ENCODE data around the gene FAM20C.
"Not testable (repeated sequence)": the region's sequence is repeated elsewhere in the genome, so short reads cannot be mapped to it uniquely, and the experiment has no call there.

FAM20C gene

GRCh38 chr7:174716-175115 is 17.7 kb upstream of the FAM20C start:
- no peak for DNase-seq

GRCh38 chr7:175955-176354 is 16.4 kb upstream of the FAM20C start:
- no peak for DNase-seq

DNA sequence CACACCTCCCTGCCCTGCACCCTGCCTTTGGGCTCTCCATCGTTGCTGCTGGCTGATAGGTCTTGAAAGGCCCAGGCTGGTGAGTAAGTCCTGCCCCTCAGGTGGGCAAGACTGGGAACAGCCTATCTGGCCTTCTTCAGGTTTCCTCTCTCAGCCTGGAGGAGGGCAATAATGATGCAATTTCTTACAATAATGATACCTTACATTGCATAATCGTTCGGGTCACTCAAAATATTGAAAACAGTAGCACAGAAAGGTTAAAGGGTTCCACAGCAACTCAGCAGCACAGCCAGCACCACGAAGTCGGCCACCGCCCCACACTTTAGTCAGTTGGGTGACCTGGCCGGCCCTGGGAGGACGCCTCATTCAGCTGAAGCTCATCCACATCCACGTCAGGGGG is 16.0 kb upstream of the FAM20C start:
- DNase-seq = no peak

DNA sequence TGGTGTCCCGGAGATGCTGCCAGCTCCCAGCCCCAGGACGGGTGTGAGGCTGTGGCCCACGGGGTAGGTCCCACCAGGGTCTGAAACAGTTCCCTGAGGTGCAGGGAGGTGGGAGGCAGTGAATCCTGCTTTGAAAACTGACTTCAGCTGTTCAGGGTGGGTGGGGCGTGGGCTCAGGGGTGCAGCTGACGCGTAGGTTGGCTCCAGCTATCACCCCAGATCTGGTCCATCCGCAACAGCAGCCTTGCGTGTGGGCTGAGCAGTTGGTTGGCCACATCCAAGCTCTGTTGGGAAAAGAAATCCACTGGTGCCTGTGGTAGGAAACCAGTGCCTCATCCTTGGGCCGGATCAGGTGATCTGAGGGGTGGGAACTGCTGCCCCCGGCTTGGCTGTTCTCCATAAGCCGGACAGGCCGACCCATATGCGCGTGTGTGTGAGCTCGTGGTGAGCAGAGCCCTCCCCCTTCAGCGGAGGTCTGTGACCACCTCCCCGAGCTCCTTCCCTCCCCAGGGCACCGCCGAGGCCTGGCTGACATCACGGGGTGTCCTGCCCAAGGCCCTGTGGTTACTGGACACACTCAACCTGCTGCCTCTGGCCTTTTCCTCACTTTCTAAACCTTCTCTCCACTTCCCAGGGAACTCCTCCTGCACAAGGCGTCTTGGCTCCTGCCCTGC is 15.4 kb upstream of the FAM20C start:
- DNase-seq = no peak

- DNase-seq = no peak
Observed at GRCh38 chr7:178444-178843, 13.9 kb upstream of the FAM20C start.

DNA sequence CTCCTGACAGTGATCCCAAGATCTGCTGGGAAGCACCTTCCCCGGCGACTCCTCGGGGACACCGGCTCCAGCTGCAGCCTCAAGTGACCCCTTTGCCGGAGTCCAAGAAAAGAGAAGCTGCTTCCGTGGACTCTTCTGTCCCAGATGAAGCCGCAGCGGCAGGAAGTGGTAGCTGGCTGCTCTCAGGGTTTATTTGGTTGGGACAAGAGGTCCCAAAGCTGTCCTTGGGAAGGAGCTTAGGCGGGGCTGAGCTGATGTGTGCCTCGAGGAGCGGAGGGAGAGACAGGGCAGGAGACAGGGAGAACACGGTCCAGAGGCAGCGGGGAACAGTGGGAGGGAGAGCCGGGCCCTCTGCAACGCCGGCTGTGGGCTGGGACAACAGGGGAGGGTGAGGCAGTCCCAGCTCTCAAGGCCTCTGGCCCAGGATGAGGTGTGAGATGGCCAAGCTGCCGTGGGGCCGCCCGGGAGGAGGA is 13.1 kb upstream of the FAM20C start:
- no peak for DNase-seq

- DNase-seq = no peak
Observed at GRCh38 chr7:179948-180694, 12.2 kb upstream of the FAM20C start.

GRCh38 chr7:181738-182137 is 10.6 kb upstream of the FAM20C start:
- no peak for DNase-seq

- not testable (repeated sequence) for DNase-seq
Observed at GRCh38 chr7:182502-182901, 9.9 kb upstream of the FAM20C start.

- no peak for DNase-seq
Observed at GRCh38 chr7:183496-184292, 8.7 kb upstream of the FAM20C start.

DNA sequence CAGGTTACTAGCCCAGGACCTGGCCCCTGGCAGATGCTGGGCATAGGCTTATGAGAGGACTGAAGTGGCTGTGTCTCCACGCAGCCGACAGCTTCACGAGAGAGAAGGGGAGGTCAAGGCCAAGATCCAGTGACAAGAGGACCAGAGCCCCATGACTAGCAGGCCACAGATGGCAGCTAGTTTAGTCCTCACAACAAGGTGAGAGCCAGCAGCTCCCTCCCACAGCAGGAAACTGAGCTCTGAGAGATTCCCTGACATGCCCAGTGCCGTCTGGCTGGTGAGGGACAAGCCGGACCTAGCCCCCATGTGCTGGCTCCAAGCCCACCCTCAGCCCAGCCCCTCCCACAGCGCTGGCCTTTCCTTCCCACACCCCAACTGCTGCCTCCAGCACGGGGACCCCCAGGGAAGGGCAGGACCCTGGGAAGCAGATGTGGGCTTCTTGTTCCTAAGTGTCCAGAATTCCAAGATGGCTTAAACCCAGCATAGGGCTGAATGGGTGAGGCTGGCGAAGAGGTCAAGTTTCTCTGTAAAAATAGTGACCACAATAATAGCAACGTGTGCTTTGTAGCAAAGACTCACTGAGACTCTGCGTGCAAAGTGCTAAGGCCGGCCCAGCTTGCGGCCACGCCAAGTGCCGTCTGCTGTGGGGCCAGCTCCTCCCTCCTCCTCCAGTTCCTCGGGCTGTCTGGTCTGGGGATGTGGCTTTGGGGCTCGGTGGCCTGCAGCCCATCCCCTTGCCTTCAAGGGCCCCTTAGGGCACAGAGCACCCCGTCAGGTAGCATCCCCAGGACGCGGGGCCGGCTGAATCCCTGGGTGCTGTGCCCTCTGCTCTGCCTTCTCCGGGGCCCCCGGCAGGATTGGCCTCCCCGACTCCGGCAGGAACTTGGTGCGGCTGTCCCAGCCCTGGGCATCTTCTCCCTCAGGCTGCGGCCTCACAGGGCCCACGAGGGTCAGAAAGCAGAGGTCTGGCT is 7.8 kb upstream of the FAM20C start:
- no peak for DNase-seq

DNA sequence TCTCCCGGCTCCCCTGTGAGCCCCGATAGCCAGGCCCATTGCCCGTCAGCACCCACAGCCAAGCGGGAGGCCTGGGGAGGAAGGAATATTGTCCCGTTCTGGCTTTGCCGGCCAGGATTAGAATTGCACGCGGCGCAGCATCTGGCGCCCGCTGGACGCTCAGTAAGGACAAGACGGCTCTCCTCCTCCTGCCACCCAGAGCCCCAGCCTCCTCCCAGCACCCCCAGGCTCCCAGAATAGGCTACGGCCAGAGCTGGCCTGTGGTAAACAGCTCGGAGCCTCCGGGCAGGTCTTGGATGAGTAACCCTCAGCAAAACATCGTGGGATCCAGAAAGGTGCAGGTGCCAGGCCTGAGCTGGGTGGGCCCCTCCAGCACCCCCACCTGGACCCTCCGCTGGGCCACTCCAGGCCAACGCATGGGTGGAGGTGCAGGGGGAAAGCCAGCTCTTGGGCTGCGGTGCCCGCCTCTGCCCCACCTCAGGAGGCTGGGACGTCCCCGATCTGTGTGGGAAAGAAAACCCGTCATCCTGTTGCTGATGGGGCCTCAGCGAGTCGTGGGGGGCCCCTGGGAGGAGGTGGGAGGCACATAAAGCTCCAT is 5.8 kb upstream of the FAM20C start:
- DNase-seq = no peak

DNA sequence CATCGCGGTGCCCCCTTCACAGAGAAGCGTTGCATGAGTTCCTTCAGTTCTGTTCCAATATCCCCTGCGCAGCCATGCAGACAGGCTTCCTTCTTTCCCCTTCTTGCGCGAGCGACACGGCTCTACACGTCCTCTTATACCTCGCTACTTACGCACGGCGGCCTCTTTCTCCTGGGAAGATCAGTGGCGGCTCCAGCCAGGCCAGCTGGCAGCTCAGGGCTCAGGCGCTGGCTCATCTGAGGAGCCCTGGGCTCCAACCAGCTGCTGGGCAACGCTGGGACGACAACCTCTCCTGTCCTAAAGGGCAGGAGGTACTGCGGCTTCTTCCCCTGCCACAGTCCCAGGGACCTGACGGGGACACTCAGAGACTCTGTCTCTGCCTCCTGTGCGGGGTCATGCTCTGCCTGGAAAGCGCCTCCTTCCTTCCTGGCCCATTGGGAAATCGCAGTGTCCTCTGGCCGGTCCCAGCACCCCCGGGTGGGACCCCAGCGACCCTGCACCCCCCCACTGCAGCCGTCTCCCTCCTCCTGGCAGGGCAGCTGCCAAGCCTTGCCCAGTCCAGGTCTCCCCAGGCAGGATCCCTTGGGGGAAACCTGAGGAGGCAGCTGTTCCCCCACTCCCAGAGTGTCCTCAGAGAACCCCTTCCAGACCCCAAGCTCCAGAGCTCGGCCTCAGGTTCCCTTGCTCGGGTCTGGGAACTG is 5.0 kb upstream of the FAM20C start:
- DNase-seq = no peak

GRCh38 chr7:188174-188573 is 4.2 kb upstream of the FAM20C start:
- DNase-seq = no peak

DNA sequence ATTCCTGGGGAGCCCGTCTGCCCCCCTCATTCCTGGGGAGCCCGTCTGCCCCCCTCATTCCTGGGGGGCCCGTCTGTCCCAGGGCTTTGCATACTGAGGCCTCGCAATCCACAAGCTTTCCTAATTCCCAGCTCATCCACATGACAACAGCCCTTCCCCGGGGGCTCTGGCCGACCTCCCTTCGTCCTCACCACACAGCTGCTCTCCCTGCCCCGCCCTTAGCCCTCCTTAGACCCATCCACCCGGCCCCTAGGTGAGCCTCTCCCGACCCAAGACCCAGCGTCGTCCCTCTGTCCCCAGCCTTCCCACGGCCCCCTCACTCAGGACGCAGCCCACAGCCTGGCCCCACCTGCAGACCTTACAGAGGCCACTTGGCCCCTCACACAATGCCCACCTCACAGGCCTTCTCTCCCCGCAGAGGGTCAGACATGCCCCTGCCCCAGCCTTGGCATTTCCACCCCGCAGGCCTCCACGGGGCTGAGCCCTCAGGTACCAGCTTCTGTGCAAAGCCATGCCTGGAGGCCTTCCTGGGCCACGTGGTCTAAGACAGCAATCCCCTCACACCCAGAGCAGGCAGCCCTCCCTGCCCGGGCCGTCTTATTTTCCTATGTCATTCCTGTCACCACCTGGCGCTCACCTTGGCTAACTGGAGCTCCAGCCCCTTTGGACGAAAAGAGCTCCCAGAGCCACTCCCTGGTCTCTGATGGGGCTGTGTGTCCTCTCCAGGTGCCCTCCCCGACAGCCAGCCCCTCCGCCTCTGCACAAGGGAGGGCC is 3.5 kb upstream of the FAM20C start:
- DNase-seq = no peak

GRCh38 chr7:189719-190118 is 2.7 kb upstream of the FAM20C start:
- no peak for DNase-seq

DNA sequence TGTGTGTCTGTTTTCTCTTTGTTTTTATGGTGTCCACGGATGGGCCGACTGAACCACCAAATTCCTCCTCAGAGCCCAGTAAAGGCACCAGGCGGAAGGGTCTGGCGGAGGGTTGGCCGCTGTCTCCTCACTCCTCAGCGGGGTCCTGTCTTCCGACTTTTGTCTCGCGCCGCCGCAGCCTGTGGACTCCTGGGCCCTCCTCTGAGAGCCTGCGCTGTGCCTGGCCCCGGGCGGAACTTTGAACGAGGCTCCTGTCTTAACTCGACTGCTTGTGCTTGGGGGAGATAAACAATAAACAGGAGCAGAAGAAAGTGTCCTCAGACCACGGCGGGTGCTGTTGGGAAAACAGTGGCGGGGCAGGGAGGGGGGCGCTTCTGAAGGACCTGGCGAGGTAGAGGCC is 2.2 kb upstream of the FAM20C start:
- DNase-seq = no peak

DNA sequence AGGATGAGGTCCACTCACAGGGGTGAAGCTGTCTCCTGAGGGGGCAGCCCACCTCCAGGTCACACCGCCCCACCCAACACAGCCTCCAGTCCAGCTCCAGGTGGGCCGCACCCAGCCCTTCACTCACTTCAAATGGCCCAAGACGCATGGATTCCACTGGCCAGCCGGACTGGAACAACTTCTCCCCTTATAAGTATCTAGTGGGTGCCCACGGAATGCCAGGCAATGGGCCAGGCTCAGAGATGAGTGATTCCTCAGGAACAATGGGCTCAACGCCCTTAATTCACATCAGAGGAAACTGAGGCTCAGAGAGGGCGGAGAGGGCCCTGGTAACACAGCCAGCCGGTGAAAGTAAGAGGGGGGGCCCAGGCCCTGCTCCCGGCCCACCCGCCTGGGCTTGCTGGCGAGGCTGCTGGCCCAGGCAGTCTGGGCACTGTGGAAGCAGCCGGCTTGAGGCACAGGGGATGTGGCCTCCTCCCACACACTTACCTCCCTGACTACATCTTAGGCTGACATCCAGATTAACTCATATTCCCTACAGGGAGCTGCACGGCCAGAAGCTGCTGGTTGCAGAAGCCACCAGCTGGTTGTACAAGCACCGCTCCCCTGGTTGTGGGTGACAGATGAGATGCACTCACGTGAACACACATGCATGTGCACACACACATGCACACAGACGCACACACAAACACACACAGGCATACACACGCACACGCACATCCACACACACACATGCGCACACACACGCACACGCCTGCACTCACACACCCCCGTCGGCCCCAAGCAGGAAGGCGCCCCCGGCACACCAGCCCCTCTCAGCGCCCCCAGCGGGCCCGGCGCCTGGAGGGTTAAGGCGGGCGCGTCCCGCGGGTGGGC is 1.0 kb upstream of the FAM20C start:
- no peak for DNase-seq

- no peak for DNase-seq
Observed at GRCh38 chr7:192701-193480, 520 bp downstream of the FAM20C start.
